Progenitor cell of endocrine pancreas (in vitro differentiated cells): Measurements from ENCODE around the gene TAF7. TPM values are rescaled to one million over a fixed set of nuclear protein-coding genes. Genes with fewer than 3 reads are reported as not detected.

Source experiments
- DNase-seq: peaks from one replicate; pipeline ENCODE4 v3.0.0; 2021; ENCODE audit warnings: low spot score; ENCODE audit not compliant: unreplicated experiment
- H3K27ac Mint-ChIP-seq: 2 replicates; pipeline ENCODE4 v1.8.0; 2021; ENCODE audit warnings: mild to moderate bottlenecking, moderate library complexity, mixed read lengths
- H3K27me3 Mint-ChIP-seq: 2 replicates; pipeline ENCODE4 v1.8.0; 2021; ENCODE audit warnings: mixed read lengths
- H3K36me3 Mint-ChIP-seq: 2 replicates; pipeline ENCODE4 v1.8.0; 2022; ENCODE audit warnings: mixed read lengths; ENCODE audit not compliant: insufficient read depth
- H3K4me1 Mint-ChIP-seq: 2 replicates; pipeline ENCODE4 v1.8.0; 2021; ENCODE audit warnings: low read depth, mixed read lengths
- H3K4me3 Mint-ChIP-seq: 2 replicates; pipeline ENCODE4 v1.8.0; 2021; ENCODE audit warnings: low read depth, mild to moderate bottlenecking, moderate library complexity, mixed read lengths
- H3K9me3 Mint-ChIP-seq: 2 replicates; pipeline ENCODE4 v1.8.0; 2021; ENCODE audit warnings: low read depth, mixed read lengths
- total RNA-seq: library from RNA; stranded (reverse); gene quantifications from 2 replicates; pipeline ENCODE4 v1.2.1, GENCODE V29; 2021
- TF ChIP-seq, protein P1 (sequence below): fragments of 200-600 bp; sonication (generic); IDR thresholded peaks from one replicate; pipeline ENCODE4 v1.5.0; 2021; ENCODE audit warnings: antibody characterized with exemption, mild to moderate bottlenecking; ENCODE audit not compliant: unreplicated experiment

Gene TAF7
- total RNA-seq, 1 donor from 2014 or later: 95.6 TPM

DNA sequence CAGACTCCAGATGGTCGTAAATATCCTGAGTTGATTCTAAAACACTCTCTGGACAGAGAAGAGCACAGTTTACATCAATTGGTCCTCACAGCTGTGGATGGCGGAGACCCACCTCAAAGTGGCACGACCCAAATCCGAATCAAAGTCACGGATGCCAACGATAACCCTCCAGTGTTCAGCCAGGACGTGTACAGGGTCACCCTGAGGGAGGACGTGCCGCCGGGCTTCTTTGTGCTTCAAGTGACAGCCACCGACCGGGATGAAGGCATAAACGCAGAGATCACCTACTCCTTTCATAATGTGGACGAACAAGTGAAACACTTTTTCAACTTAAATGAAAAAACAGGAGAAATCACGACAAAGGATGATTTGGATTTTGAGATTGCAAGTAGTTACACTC is 40.1 kb upstream of the TAF7 start:
- H3K36me3 Mint-ChIP-seq: peaks cover 25% of the 10 kb centered on the region
- no peaks in the 10 kb centered on the region for H3K4me1 Mint-ChIP-seq
- DNase-seq: no peak
- no peak overlapping the region for H3K4me3 Mint-ChIP-seq
- H3K9me3 Mint-ChIP-seq: peaks cover 60% of the 10 kb centered on the region
- TF ChIP-seq, protein P1, sequence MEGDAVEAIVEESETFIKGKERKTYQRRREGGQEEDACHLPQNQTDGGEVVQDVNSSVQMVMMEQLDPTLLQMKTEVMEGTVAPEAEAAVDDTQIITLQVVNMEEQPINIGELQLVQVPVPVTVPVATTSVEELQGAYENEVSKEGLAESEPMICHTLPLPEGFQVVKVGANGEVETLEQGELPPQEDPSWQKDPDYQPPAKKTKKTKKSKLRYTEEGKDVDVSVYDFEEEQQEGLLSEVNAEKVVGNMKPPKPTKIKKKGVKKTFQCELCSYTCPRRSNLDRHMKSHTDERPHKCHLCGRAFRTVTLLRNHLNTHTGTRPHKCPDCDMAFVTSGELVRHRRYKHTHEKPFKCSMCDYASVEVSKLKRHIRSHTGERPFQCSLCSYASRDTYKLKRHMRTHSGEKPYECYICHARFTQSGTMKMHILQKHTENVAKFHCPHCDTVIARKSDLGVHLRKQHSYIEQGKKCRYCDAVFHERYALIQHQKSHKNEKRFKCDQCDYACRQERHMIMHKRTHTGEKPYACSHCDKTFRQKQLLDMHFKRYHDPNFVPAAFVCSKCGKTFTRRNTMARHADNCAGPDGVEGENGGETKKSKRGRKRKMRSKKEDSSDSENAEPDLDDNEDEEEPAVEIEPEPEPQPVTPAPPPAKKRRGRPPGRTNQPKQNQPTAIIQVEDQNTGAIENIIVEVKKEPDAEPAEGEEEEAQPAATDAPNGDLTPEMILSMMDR: no peak
- H3K27ac Mint-ChIP-seq: no peak overlapping the region
- no peaks in the 10 kb centered on the region for H3K27me3 Mint-ChIP-seq

DNA sequence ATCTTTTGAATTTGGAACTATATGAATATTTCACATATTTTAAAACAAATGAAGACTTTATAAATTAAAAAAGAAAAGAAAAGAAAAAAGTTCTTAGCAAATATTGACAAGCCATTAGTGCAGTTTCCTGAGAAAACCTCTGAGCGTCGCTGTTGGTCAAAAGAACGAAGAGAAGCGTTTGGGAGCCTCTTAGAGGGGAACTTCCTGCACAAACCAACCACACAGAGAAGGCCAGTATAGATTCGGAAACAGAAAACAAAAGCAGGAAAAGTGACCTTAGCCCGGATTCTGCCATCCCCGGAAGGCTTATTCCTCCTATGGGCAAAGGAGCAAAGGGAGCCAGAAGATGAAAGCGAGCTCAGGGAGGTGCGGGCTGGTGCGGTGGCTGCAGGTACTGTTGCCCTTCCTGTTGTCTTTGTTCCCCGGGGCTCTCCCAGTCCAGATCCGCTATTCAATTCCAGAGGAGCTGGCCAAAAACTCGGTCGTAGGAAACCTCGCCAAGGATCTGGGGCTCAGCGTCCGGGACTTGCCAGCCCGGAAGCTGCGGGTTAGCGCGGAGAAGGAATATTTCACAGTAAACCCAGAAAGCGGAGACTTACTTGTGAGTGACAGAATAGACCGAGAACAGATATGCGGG is 39.3 kb upstream of the TAF7 start, which contains the start of gene PCDHGB2:
TSS of gene PCDHGB2 (plus strand) at position 205 of the 637 bp plus-strand sequence. CDS start at position 347, 142 bp downstream.
- H3K9me3 Mint-ChIP-seq: peaks cover 56% of the 10 kb centered on the region
- peaks cover 22% of the 10 kb centered on the region for H3K36me3 Mint-ChIP-seq
- no peak within 1 kb of the TSS for H3K27ac Mint-ChIP-seq
- H3K4me1 Mint-ChIP-seq: no peaks in the 10 kb centered on the region
- no peak within 1 kb of the TSS for H3K4me3 Mint-ChIP-seq
- no peak for DNase-seq
- H3K27me3 Mint-ChIP-seq: no peaks in the 10 kb centered on the region
- TF ChIP-seq, protein P1: no peak

DNA sequence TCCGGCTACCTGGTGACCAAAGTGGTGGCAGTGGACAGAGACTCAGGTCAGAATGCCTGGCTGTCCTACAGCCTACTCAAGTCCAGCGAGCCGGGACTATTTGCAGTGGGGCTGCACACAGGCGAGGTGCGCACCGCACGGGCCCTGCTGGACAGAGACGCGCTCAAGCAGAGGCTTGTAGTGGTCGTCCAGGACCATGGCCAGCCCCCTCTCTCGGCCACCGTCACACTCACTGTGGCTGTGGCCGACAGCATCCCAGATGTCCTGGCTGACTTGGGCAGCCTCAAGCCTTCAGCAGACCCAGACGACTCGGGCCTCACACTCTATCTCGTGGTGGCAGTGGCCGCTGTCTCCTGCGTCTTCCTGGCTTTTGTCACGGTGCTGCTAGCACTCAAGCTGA is 36.4 kb upstream of the TAF7 start:
- Mint-ChIP-seq H3K27ac (no peak overlapping the region), H3K27me3 (no peaks in the 10 kb centered on the region), H3K36me3 (peaks cover 21% of the 10 kb centered on the region), H3K9me3 (peaks cover 50% of the 10 kb centered on the region), H3K4me3 (no peak overlapping the region), H3K4me1 (no peaks in the 10 kb centered on the region)
- no peak for DNase-seq
- TF ChIP-seq, protein P1: no peak

DNA sequence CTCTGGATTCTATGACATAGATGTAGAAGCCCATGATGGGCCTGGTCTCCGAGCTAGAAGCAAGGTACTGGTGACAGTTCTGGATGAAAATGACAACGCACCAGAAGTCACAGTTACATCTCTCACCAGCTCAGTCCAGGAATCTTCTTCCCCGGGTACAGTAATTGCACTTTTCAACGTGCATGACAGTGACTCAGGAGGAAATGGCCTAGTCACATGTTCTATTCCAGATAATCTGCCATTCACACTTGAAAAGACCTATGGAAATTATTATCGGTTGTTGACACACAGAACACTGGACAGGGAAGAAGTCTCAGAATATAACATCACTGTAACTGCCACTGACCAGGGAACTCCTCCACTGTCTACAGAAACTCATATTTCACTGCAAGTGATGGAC is 35.5 kb upstream of the TAF7 start:
- Mint-ChIP-seq H3K4me3 (no peak overlapping the region), H3K4me1 (no peaks in the 10 kb centered on the region), H3K27ac (no peak overlapping the region), H3K9me3 (peaks cover 47% of the 10 kb centered on the region), H3K36me3 (peaks cover 19% of the 10 kb centered on the region), H3K27me3 (no peaks in the 10 kb centered on the region)
- DNase-seq: no peak
- TF ChIP-seq, protein P1: no peak

DNA sequence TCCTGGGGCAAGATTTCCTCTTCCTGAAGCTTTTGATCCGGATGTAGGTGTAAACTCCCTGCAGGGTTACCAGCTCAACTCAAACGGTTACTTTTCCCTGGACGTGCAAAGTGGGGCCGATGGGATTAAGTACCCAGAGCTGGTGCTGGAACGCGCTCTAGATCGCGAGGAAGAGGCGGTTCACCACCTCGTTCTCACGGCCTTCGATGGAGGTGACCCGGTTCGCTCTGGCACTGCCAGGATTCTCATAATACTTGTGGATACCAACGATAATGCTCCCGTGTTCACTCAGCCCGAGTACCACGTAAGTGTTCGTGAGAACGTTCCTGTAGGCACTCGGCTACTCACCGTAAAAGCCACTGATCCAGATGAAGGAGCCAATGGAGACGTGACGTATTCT is 35.1 kb upstream of the TAF7 start:
- DNase-seq: no peak
- no peaks in the 10 kb centered on the region for H3K4me1 Mint-ChIP-seq
- peaks cover 42% of the 10 kb centered on the region for H3K9me3 Mint-ChIP-seq
- no peak overlapping the region for H3K27ac Mint-ChIP-seq
- TF ChIP-seq, protein P1: no peak
- H3K36me3 Mint-ChIP-seq: peaks cover 14% of the 10 kb centered on the region
- H3K27me3 Mint-ChIP-seq: no peaks in the 10 kb centered on the region
- no peak overlapping the region for H3K4me3 Mint-ChIP-seq
